LNCAP (cell line): ENCODE measurements around the gene FLNC.

Experiments used
- TF ChIP-seq, protein P1 (sequence below): fragments of 450-650 bp; IDR thresholded peaks from 2 replicates; pipeline ENCODE4 v1.5.1; 2017; ENCODE audit warnings: mild to moderate bottlenecking

The FLNC gene

DNA sequence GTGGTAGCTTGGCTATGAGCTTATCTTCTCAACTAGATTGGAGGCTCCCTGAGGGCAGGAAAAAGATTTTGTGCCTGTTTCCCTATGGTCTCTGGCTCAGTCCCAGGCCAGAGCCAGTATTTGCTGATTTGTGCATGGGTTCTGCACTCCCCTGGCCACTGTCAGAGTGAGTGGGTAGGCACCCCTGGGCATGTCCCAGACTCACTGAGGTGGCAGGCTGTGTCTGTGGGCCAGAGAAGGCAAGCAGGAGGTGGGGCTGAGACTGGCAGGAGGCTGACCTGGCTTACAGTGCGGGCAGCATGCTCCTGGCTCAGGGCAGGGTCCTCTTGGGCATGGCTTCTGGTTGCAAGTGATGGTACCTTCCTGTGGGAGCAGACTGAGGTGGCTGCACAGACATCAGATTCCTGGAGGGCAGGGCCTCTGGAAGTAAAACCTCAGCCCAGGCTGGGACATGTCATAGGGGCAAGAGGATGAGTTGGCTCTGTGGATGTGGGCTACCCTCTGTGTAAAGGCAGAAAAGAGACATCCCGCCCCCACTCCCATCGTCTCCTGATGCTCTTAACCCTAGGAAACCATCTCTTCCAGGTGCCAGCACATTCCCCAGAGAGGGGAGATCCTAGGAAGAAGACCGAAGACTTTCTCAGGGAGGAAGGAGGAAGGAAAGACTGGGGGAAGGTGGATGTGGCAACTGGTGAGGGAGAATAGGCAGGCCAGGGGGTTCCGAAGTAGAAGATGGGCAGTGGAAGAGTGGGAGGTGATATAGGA lies 76.0 kb downstream of the FLNC start:
- TF ChIP-seq, protein P1, sequence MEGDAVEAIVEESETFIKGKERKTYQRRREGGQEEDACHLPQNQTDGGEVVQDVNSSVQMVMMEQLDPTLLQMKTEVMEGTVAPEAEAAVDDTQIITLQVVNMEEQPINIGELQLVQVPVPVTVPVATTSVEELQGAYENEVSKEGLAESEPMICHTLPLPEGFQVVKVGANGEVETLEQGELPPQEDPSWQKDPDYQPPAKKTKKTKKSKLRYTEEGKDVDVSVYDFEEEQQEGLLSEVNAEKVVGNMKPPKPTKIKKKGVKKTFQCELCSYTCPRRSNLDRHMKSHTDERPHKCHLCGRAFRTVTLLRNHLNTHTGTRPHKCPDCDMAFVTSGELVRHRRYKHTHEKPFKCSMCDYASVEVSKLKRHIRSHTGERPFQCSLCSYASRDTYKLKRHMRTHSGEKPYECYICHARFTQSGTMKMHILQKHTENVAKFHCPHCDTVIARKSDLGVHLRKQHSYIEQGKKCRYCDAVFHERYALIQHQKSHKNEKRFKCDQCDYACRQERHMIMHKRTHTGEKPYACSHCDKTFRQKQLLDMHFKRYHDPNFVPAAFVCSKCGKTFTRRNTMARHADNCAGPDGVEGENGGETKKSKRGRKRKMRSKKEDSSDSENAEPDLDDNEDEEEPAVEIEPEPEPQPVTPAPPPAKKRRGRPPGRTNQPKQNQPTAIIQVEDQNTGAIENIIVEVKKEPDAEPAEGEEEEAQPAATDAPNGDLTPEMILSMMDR, result no peak

DNA sequence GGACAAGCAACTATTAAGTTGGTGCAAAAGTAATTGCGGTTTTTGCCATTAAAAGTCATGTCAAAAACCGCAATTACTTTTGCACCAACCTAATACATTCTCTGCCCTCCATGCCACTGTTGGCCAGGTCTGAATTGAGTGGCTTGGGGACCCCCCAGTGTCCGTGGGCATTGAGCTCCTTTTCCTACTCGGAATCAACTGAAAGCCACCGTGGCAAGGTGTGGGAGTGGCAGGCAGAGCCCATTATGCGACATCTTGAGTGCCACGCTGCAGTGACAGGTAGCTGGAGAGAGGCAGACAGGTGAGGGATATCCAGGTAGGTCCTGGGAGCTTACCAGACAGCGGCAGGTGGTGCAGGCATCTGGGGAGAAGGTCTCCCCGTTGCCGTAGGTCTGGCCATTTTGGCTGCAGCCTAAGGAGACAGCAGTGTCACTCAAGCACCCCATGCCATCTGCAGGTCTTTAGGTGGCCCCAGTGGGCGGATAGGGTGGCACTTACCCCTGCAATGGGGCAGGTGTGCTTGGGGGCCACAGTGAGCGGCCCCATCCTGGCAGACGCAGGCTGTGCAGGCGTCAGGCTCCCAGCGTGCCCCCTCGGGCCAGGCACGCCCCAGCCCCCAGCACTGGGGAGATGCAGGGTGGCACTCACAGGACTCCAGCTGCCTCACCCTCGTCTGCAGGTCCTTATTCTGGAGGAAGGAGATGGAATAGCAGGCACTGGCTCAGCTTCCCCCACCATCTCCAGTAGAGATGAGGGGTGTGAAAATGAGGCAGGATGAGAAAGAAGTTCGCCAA lies 76.8 kb downstream of the FLNC start:
- TF ChIP-seq, protein P1, result no peak
